T-helper 17 cell (primary cell): Measurements from ENCODE around the gene MAP3K5. TPM values are rescaled to one million over a fixed set of nuclear protein-coding genes. Genes with fewer than 3 reads are reported as not detected.
"Not testable (repeated sequence)": the region's sequence is repeated elsewhere in the genome, so short reads cannot be mapped to it uniquely, and the experiment has no call there.

ENCODE experiments used
- ATAC-seq: fragments of 150-1000 bp; cut with Tn5 transposase; 2 replicates; pipeline ENCODE4 v1.10.0; 2021; ENCODE audit warnings: mild to moderate bottlenecking, moderate library complexity
- DNase-seq, 3 donors: peaks; one replicate each; pipeline versions ENCODE4 v3.0.0 to v3.0.0-alpha.2; 2020 to 2021
- H3K9me3 ChIP-seq: one replicate; pipeline ENCODE4 v1.7.0; 2013; ENCODE audit warnings: low read length, mild to moderate bottlenecking; ENCODE audit not compliant: control insufficient read depth, poor library complexity, severe bottlenecking
- H3K27ac Mint-ChIP-seq: one replicate; pipeline ENCODE4 v1.8.0; 2022; ENCODE audit warnings: mild to moderate bottlenecking, moderate library complexity, mixed read lengths
- H3K27me3 Mint-ChIP-seq: one replicate; pipeline ENCODE4 v1.8.0; 2022; ENCODE audit warnings: mixed read lengths
- H3K36me3 Mint-ChIP-seq: one replicate; pipeline ENCODE4 v1.8.0; 2022; ENCODE audit warnings: low read depth, mixed read lengths
- H3K4me1 Mint-ChIP-seq: one replicate; pipeline ENCODE4 v1.8.0; 2022; ENCODE audit warnings: mild to moderate bottlenecking, mixed read lengths
- H3K4me3 Mint-ChIP-seq: one replicate; pipeline ENCODE4 v1.8.0; 2022; ENCODE audit warnings: mild to moderate bottlenecking, moderate library complexity, mixed read lengths
- total RNA-seq, 4 donors: library from RNA in 2 of 4; stranded (reverse) in 2 of 4; gene quantifications; one replicate each; pipeline ENCODE4 v1.2.3 and lab custom pipeline; 2022 to 2026

Gene MAP3K5
- total RNA-seq, 2 donors from 2014 or later = 35.6 to 40.3 TPM

DNA sequence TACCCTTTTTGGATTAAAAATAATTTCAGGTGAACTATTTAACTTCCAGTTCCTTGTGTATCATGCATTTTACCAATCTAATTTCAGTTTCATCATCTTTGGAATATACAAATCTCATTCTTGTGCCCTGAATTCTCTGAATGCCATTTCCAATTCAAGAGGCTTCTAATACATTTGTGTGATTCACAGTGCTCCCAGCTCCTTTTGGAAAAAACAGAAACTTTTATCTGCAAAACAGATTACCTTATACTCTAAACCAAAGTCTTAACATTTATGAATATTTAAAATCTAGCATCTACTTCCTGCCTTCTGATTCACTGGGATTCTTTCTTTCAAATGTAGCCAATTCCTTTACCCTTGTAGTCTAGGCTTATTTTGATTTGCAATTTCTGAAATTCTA lies 19.0 kb upstream of the MAP3K5 start:
- H3K4me1 Mint-ChIP-seq = peaks cover 4% of the 10 kb centered on the region
- no peak overlapping the region for H3K4me3 Mint-ChIP-seq
- H3K9me3 ChIP-seq = no peaks in the 10 kb centered on the region
- no peaks in the 10 kb centered on the region for H3K36me3 Mint-ChIP-seq
- no peak for ATAC-seq
- H3K27ac Mint-ChIP-seq = no peak overlapping the region
- H3K27me3 Mint-ChIP-seq = no peaks in the 10 kb centered on the region
- DNase-seq = no peak

DNA sequence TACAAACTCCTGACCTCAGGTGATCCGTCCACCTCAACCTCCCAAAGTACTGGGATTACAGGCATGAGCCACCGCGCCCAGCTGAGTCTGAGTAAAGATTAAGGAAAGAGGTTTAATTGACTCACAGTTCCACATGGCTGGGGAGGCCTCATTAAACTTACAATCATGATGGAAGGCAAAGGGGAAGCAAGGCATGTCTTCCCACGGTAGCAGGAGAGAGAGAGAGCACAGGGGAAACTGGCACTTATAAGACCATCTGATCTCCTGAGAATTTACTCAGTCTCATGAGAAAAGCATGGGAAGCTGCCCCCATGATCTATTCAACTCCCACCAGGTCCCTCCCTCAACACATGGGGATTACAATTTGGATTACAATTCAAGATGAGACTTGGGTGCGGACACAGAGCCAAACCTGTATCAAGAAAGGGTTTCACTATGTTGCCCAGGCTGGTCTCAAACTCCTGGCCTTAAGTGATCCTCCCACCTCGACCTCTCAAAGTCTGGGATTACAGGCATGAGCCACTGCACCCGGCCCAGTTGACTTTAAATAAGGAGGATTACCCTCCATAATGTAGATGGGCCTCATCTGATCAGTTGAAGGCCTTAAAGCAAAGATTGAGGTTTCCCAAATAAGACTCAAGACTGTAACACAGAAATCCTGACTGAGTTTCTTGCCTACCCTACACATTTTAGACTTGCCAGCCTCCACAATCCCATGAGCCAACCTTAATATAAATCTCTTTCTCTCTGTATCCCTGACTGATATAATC lies 17.0 kb upstream of the MAP3K5 start:
- no peaks in the 10 kb centered on the region for H3K9me3 ChIP-seq
- ATAC-seq (no peak), DNase-seq (no peak)
- no peaks in the 10 kb centered on the region for H3K27me3 Mint-ChIP-seq
- no peaks in the 10 kb centered on the region for H3K36me3 Mint-ChIP-seq
- H3K27ac Mint-ChIP-seq = no peak overlapping the region
- H3K4me3 Mint-ChIP-seq = no peak overlapping the region
- peaks cover 4% of the 10 kb centered on the region for H3K4me1 Mint-ChIP-seq

- Mint-ChIP-seq H3K27ac (no peak overlapping the region), H3K4me3 (no peak overlapping the region), H3K4me1 (no peaks in the 10 kb centered on the region), H3K36me3 (peaks cover 2% of the 10 kb centered on the region), H3K27me3 (no peaks in the 10 kb centered on the region)
- no peak for ATAC-seq
- no peak for DNase-seq
- no peaks in the 10 kb centered on the region for H3K9me3 ChIP-seq
These were observed 11.3 kb upstream of the MAP3K5 start for GRCh38 chr6:136803608-136804007.

DNA sequence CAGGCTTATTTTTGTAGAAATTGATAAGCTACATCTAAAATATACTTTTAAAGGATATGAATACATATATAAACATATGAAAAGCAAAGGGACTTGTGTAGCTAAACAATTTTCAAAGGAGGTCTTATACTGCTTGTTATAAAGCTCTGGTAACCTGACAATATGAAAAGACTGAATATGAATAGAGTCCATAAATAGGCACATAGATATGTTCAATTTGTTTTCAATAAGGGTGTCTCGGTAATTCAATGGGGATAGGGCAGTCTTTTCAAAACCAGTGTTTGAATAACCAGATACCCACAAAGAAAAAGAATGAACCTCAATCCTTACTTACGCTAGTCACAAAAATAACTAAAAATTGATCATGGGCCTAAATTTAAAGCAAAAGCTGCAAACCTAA lies 9.3 kb upstream of the MAP3K5 start:
- Mint-ChIP-seq H3K36me3 (peaks cover 2% of the 10 kb centered on the region), H3K4me1 (no peaks in the 10 kb centered on the region), H3K27me3 (no peaks in the 10 kb centered on the region), H3K27ac (no peak overlapping the region), H3K4me3 (no peak overlapping the region)
- H3K9me3 ChIP-seq = no peaks in the 10 kb centered on the region
- ATAC-seq = no peak
- DNase-seq = no peak

GRCh38 chr6:136798044-136798443 lies 5.8 kb upstream of the MAP3K5 start:
- Mint-ChIP-seq H3K4me3 (no peak overlapping the region), H3K36me3 (peaks cover 2% of the 10 kb centered on the region), H3K27ac (no peak overlapping the region), H3K27me3 (no peaks in the 10 kb centered on the region), H3K4me1 (peaks cover 5% of the 10 kb centered on the region)
- no peak for ATAC-seq
- no peak for DNase-seq
- H3K9me3 ChIP-seq = no peaks in the 10 kb centered on the region

- DNase-seq = no peak
- no peaks in the 10 kb centered on the region for H3K27me3 Mint-ChIP-seq
- no peaks in the 10 kb centered on the region for H3K9me3 ChIP-seq
- peaks cover 4% of the 10 kb centered on the region for H3K36me3 Mint-ChIP-seq
- ATAC-seq = no peak
- H3K4me1 Mint-ChIP-seq = peaks cover 9% of the 10 kb centered on the region
- H3K4me3 Mint-ChIP-seq = no peak overlapping the region
- H3K27ac Mint-ChIP-seq = no peak overlapping the region
These were observed 3.7 kb upstream of the MAP3K5 start for GRCh38 chr6:136795996-136796395.

DNA sequence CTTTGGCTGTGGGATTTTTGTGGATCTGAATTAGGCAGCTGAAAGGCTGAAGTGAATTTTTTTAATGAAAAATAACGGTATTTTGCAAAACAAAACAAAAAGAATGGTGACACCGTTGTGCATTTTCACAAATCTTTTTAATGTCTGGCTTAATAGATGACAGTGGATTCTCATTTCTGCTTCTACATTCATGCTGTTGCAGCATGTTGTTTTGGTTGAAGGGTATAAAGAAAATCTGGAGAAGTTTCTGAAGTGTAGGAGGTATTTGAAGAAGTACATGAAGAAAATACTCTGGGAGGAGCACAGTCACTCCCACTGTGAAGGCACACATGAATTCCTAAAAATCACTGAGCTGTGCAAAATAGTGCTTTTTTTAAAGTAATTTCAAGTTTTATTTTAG lies 3.1 kb upstream of the MAP3K5 start:
- no peaks in the 10 kb centered on the region for H3K9me3 ChIP-seq
- peaks cover 11% of the 10 kb centered on the region for H3K4me1 Mint-ChIP-seq
- no peaks in the 10 kb centered on the region for H3K27me3 Mint-ChIP-seq
- ATAC-seq (no peak), DNase-seq (no peak)
- peaks cover 5% of the 10 kb centered on the region for H3K36me3 Mint-ChIP-seq
- H3K4me3 Mint-ChIP-seq = no peak overlapping the region
- H3K27ac Mint-ChIP-seq = no peak overlapping the region

GRCh38 chr6:136793363-136793762 lies 1.1 kb upstream of the MAP3K5 start:
- Mint-ChIP-seq H3K27ac (peak overlapping the region; percentile 97), H3K27me3 (no peaks in the 10 kb centered on the region), H3K36me3 (peaks cover 5% of the 10 kb centered on the region), H3K4me3 (peak overlapping the region; percentile 97), H3K4me1 (peaks cover 19% of the 10 kb centered on the region)
- peak in 1 of 3 donors; percentile 16 for DNase-seq
- peak; percentile 10 for ATAC-seq
- no peaks in the 10 kb centered on the region for H3K9me3 ChIP-seq

- no peaks in the 10 kb centered on the region for H3K27me3 Mint-ChIP-seq
- no peak for ATAC-seq
- peak in 1 of 3 donors; percentile 26 for DNase-seq
- H3K27ac Mint-ChIP-seq = peak overlapping the region; percentile 97
- peak overlapping the region; percentile 97 for H3K4me3 Mint-ChIP-seq
- H3K36me3 Mint-ChIP-seq = peaks cover 5% of the 10 kb centered on the region
- no peaks in the 10 kb centered on the region for H3K9me3 ChIP-seq
- peaks cover 32% of the 10 kb centered on the region for H3K4me1 Mint-ChIP-seq
These were observed 225 bp downstream of the MAP3K5 start for GRCh38 chr6:136792095-136792409.

DNA sequence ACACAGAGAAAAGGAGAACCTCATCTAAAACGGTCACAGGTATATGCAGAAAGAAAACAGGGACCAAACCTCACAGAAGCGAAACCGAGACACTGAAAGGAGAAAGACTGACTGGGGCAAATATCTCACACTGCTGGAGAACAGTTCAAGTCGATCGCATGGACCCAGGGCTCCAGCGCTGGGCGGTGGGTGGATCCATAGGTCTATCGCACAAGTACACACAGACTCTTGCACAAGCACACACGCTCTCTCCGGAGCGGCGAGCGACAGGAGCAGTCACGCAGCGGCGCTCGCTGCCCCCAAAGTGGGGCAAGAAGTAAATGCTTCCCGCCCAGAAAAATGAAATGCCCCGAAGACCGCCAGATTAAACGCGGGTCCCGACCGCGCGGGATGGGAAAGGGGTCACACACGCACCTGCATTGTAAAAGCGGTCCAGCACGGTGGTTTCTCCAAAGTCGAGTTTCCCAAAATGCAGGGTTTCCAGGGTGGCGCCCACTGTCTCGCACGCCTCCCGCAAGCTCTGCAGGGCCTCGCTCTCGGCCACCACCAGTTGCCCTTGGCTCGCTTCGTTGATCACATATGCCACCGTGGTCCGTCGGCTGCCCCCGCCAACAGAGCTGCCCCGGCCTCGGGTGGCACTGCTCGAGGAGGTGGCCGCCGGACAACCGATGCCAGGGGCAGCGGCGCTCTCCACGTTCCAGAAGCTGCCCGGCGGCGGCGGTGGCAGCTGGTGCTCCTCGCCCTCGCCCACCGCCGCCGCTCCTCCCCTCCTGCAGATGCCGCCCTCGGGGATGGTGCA lies 782 bp downstream of the MAP3K5 start:
- Mint-ChIP-seq H3K27me3 (no peaks in the 10 kb centered on the region), H3K4me1 (peaks cover 35% of the 10 kb centered on the region), H3K27ac (peak overlapping the region; percentile 96), H3K4me3 (peak overlapping the region; percentile 97), H3K36me3 (peaks cover 5% of the 10 kb centered on the region)
- DNase-seq (peak; percentile 15 to 39 (median 22)), ATAC-seq (peak; percentile 8)
- no peaks in the 10 kb centered on the region for H3K9me3 ChIP-seq

- Mint-ChIP-seq H3K4me1 (peaks cover 38% of the 10 kb centered on the region), H3K4me3 (peak overlapping the region; percentile 97), H3K27me3 (no peaks in the 10 kb centered on the region), H3K36me3 (peaks cover 5% of the 10 kb centered on the region), H3K27ac (peak overlapping the region; percentile 96)
- no peaks in the 10 kb centered on the region for H3K9me3 ChIP-seq
- DNase-seq (no peak), ATAC-seq (no peak)
These were observed 1.6 kb downstream of the MAP3K5 start for GRCh38 chr6:136790411-136791295.

GRCh38 chr6:136789440-136789839 lies 2.8 kb downstream of the MAP3K5 start:
- ATAC-seq, H3K9me3 ChIP-seq, H3K36me3 Mint-ChIP-seq, H3K27me3 Mint-ChIP-seq, DNase-seq: not testable (repeated sequence)
- peaks cover 50% of the 10 kb centered on the region for H3K4me1 Mint-ChIP-seq
- peak overlapping the region; percentile 97 for H3K4me3 Mint-ChIP-seq
- H3K27ac Mint-ChIP-seq = peak overlapping the region; percentile 96
